GM23338 (cell line): ENCODE measurements around the gene ST8SIA1.

Experiments used
- EZH2 ChIP-seq: fragments of 200-600 bp; sonication (generic); IDR thresholded peaks from one replicate; pipeline ENCODE4 v1.8.0; 2017; ENCODE audit warnings: antibody characterized with exemption, mild to moderate bottlenecking, low read depth; ENCODE audit not compliant: unreplicated experiment
- EZH2phosphoT487 ChIP-seq: fragments of 200-600 bp; sonication (generic); IDR thresholded peaks from one replicate; pipeline ENCODE4 v1.8.1; 2018; ENCODE audit warnings: antibody characterized with exemption; ENCODE audit not compliant: unreplicated experiment
- POLR2AphosphoS5 ChIP-seq: IDR thresholded peaks from 2 replicates; pipeline ENCODE4 v1.6.1; 2016; ENCODE audit warnings: antibody characterized with exemption, low read depth
- TF ChIP-seq, protein P1 (sequence below), 2 experiments: fragments of 200-600 bp in 1 of 2; sonication (generic) in 1 of 2; conservative IDR thresholded peaks; 2 replicates each; pipeline versions ENCODE4 v1.5.1 to v1.6.1; 2016 to 2017; ENCODE audit warnings: antibody characterized with exemption in 2 of 2, low read depth in 2 of 2, mild to moderate bottlenecking in 2 of 2, moderate library complexity in 1 of 2
- TF ChIP-seq, protein P2 (sequence below): IDR thresholded peaks from one replicate; pipeline ENCODE4 v1.6.1; 2018; ENCODE audit warnings: antibody characterized with exemption; ENCODE audit not compliant: unreplicated experiment

DNA sequence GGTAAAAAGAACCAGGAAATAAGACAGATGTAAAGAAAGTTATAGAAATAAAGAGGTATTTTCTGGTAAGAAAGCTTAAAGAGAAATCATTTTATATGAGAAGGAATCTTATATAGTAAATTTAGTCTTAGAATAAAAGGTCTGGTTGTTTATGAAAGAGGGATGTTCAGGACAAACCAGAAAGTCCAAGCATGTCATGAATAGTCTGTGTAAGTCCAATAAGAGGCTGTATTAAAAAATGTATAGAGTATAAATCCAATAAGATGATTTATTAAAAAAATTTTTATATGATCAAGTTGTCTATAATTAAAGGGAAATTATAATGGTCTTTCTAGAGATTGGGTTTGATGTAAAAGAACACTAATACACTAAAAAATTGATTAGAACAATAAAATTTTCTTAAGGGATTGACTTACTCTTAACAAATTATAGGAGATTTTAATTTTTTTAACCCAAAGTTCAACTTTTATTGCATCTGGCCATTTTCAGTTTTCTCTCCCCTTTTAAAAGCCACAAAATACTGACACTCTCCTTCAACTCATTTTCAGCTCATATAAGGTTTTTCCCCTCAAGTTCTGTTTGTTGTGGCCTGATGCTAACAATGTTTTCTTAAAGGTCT is 35.1 kb downstream of the ST8SIA1 start:
- TF ChIP-seq, protein P1, sequence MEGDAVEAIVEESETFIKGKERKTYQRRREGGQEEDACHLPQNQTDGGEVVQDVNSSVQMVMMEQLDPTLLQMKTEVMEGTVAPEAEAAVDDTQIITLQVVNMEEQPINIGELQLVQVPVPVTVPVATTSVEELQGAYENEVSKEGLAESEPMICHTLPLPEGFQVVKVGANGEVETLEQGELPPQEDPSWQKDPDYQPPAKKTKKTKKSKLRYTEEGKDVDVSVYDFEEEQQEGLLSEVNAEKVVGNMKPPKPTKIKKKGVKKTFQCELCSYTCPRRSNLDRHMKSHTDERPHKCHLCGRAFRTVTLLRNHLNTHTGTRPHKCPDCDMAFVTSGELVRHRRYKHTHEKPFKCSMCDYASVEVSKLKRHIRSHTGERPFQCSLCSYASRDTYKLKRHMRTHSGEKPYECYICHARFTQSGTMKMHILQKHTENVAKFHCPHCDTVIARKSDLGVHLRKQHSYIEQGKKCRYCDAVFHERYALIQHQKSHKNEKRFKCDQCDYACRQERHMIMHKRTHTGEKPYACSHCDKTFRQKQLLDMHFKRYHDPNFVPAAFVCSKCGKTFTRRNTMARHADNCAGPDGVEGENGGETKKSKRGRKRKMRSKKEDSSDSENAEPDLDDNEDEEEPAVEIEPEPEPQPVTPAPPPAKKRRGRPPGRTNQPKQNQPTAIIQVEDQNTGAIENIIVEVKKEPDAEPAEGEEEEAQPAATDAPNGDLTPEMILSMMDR (conservative IDR thresholded peaks at IDR 0.05; ENCODE audit: low read depth in 2 of 2), result no peak
- no peak for TF ChIP-seq POLR2AphosphoS5
- no peak for TF ChIP-seq EZH2phosphoT487
- no peak for TF ChIP-seq EZH2
- TF ChIP-seq, protein P2, sequence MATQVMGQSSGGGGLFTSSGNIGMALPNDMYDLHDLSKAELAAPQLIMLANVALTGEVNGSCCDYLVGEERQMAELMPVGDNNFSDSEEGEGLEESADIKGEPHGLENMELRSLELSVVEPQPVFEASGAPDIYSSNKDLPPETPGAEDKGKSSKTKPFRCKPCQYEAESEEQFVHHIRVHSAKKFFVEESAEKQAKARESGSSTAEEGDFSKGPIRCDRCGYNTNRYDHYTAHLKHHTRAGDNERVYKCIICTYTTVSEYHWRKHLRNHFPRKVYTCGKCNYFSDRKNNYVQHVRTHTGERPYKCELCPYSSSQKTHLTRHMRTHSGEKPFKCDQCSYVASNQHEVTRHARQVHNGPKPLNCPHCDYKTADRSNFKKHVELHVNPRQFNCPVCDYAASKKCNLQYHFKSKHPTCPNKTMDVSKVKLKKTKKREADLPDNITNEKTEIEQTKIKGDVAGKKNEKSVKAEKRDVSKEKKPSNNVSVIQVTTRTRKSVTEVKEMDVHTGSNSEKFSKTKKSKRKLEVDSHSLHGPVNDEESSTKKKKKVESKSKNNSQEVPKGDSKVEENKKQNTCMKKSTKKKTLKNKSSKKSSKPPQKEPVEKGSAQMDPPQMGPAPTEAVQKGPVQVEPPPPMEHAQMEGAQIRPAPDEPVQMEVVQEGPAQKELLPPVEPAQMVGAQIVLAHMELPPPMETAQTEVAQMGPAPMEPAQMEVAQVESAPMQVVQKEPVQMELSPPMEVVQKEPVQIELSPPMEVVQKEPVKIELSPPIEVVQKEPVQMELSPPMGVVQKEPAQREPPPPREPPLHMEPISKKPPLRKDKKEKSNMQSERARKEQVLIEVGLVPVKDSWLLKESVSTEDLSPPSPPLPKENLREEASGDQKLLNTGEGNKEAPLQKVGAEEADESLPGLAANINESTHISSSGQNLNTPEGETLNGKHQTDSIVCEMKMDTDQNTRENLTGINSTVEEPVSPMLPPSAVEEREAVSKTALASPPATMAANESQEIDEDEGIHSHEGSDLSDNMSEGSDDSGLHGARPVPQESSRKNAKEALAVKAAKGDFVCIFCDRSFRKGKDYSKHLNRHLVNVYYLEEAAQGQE, result no peak
